ENCODE data around the gene FBXO3. TPM values are rescaled to one million over a fixed set of nuclear protein-coding genes. Genes with fewer than 3 reads are reported as not detected.
"Not testable (repeated sequence)": the region's sequence is repeated elsewhere in the genome, so short reads cannot be mapped to it uniquely, and the experiment has no call there.

The FBXO3 gene
- total and polyA plus RNA-seq, 2 of the 13 experiments (the other 11 are each of a cell fraction or from before 2014, with no cell fraction given): 20.4 to 27.6 TPM

DNA sequence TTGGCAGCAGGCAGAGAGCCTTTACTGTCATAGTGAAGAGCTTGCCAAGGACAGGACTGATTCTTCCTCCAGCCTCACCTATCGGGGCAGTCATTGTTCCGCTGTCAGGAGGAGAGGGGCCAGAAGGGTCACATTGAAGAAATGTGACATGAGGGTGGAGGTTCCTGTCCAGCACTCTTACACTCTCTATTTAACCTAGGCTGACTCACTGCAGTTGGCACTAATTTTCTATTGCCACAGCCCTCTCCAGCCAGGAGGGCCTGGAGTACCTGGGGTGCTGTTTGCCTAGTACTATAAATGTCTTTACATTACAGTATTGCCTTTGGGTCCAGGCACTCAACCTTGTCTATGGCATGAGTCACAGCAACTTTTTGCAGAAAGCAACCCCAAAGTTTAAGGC is 66.5 kb downstream of the FBXO3 start:
- CTCF ChIA-PET (ENCODE audit: low intra/inter-chr PET ratio, low total read pairs); H3K9ac ChIP-seq (ENCODE audit: insufficient read depth, low read depth, low read length); H3K9me3 ChIP-seq (ENCODE audit: low read length); H3K27ac ChIP-seq (ENCODE audit: extremely low read length, insufficient read depth, low read length); H3K27me3 ChIP-seq (ENCODE audit: control insufficient read depth in 1 of 2, insufficient read depth in 2 of 2, low read length in 2 of 2); ATAC-seq; in situ Hi-C loops (cut with HindIII; ENCODE audit: extremely low pct_ligation_motif_present, low pct_unique_long_range_greater_than_20kb); H4K20me1 ChIP-seq (ENCODE audit: insufficient read depth, low read length); H3K79me2 ChIP-seq (ENCODE audit: insufficient read depth, low read length); intact Hi-C loops (cut with micrococcal nuclease; ENCODE audit: unreplicated experiment); DNase-seq (ENCODE audit: low spot score); FAIRE-seq; BruUV-seq (replicated peaks); H3K4me2 ChIP-seq (ENCODE audit: low read depth, low read length); H2AFZ ChIP-seq (ENCODE audit: low read length); H3K4me3 ChIP-seq (replicated peaks in 1 of 3; ENCODE audit: insufficient read depth in 1 of 3, low read depth in 2 of 3, low read length in 3 of 3): not testable (repeated sequence)
- H3K4me1 ChIP-seq (ENCODE audit: insufficient read depth, low read length): peaks cover 56% of the 10 kb centered on the region
- 83% methylated on average over 1 of the region's 2 CpGs for WGBS (ENCODE audit: low lambda C conversion rate)
- POLR2A ChIA-PET: interaction anchor here (1.0 to 2.3 kb wide), 3 partner anchors 8 to 28 kb away, joined by 3 to 14 read pairs (median 5); partner anchors contain the start of gene CD59
- peak; percentile 42; the same call in 1 of the 2 replicates for TF ChIP-seq FOSL2 (CRISPR knock-in tag; IDR thresholded peaks at IDR 0.05)
- peaks cover 2 to 24% of the 10 kb centered on the region in 2 experiments; a peak in 4 of 5 replicates for H3K36me3 ChIP-seq (replicated peaks in 1 of 2; ENCODE audit: control insufficient read depth in 1 of 2, insufficient read depth in 2 of 2, low read length in 2 of 2)

DNA sequence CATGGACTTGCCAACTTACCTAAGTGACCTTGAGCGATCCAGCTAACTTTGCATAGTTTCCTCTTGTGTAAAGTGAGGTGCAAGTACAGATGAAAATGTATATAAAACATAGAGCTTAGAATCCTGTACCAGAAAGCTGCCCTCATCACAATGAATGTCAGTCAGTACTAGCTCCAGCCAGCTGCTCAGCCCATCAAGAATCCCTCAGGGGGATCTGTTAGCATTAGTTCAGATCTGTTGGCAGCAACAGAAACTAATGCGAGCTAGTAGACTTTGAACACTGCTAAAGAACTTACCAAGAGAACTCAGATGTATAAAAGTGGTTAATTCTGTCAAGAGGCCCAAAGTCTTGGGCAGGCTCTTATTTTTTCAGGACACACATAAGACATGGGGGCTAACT is 67.4 kb downstream of the FBXO3 start:
- H3K27ac ChIP-seq (ENCODE audit: extremely low read length, insufficient read depth, low read length): peak overlapping the region; percentile 58
- no peak overlapping the region for H3K9ac ChIP-seq (ENCODE audit: insufficient read depth, low read depth, low read length)
- WGBS (ENCODE audit: low lambda C conversion rate): 89% methylated on average over 2 of the region's 2 CpGs
- no peaks in the 10 kb centered on the region for H3K79me2 ChIP-seq (ENCODE audit: insufficient read depth, low read length)
- no TSS peak for BruUV-seq (replicated peaks)
- intact Hi-C loops (cut with micrococcal nuclease; ENCODE audit: unreplicated experiment): no loop called here
- no peak for TF ChIP-seq KLF9 (CRISPR knock-in tag; IDR thresholded peaks at IDR 0.05; ENCODE audit: low read depth)
- no peak for TF ChIP-seq ZNF230 (CRISPR knock-in tag; IDR thresholded peaks at IDR 0.05)
- 0 out of 2 replicates have a peak, but pooled peaks have one; percentile 4 for TF ChIP-seq SAP130 (CRISPR knock-in tag; IDR thresholded peaks at IDR 0.05; ENCODE audit: low read depth)
- TF ChIP-seq, protein P1, sequence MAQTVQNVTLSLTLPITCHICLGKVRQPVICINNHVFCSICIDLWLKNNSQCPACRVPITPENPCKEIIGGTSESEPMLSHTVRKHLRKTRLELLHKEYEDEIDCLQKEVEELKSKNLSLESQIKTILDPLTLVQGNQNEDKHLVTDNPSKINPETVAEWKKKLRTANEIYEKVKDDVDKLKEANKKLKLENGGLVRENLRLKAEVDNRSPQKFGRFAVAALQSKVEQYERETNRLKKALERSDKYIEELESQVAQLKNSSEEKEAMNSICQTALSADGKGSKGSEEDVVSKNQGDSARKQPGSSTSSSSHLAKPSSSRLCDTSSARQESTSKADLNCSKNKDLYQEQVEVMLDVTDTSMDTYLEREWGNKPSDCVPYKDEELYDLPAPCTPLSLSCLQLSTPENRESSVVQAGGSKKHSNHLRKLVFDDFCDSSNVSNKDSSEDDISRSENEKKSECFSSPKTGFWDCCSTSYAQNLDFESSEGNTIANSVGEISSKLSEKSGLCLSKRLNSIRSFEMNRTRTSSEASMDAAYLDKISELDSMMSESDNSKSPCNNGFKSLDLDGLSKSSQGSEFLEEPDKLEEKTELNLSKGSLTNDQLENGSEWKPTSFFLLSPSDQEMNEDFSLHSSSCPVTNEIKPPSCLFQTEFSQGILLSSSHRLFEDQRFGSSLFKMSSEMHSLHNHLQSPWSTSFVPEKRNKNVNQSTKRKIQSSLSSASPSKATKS (CRISPR knock-in tag; IDR thresholded peaks at IDR 0.05): no peak
- no peak for TF ChIP-seq RELA (CRISPR knock-in tag; IDR thresholded peaks at IDR 0.05)
- no peak for TF ChIP-seq ZNF224 (CRISPR knock-in tag; IDR thresholded peaks at IDR 0.05)
- no peak for TF ChIP-seq TEAD2 (CRISPR knock-in tag; IDR thresholded peaks at IDR 0.05)
- TF ChIP-seq ZNF12 (CRISPR knock-in tag; IDR thresholded peaks at IDR 0.05): peak; percentile 94
- TF ChIP-seq ZNF605 (CRISPR knock-in tag; IDR thresholded peaks at IDR 0.05): no peak
- TF ChIP-seq CBX1 (IDR thresholded peaks at IDR 0.05; ENCODE audit: low read depth): no peak
- H2AFZ ChIP-seq (ENCODE audit: low read length): no peak overlapping the region
- CTCF ChIA-PET (ENCODE audit: low intra/inter-chr PET ratio, low total read pairs): interaction anchor here (0.6 kb wide), 1 partner anchor 164 kb away, joined by 3 read pairs; no protein-coding TSS in a partner anchor
- H3K4me3 ChIP-seq (replicated peaks in 1 of 3; ENCODE audit: insufficient read depth in 1 of 3, low read depth in 2 of 3, low read length in 3 of 3): no peak overlapping the region
- in situ Hi-C loops (cut with HindIII; ENCODE audit: extremely low pct_ligation_motif_present, low pct_unique_long_range_greater_than_20kb): no loop called here
- no peaks in the 10 kb centered on the region for H3K27me3 ChIP-seq (ENCODE audit: control insufficient read depth in 1 of 2, insufficient read depth in 2 of 2, low read length in 2 of 2)
- POLR2A ChIA-PET: interaction anchor here (0.9 to 2.3 kb wide), 3 partner anchors 9 to 29 kb away, joined by 3 to 14 read pairs (median 5); partner anchors contain the start of gene CD59
- H3K4me2 ChIP-seq (ENCODE audit: low read depth, low read length): peak overlapping the region; percentile 52
- no peak for DNase-seq (ENCODE audit: low spot score)
- H3K9me3 ChIP-seq (ENCODE audit: low read length): no peaks in the 10 kb centered on the region
- H4K20me1 ChIP-seq (ENCODE audit: insufficient read depth, low read length): no peaks in the 10 kb centered on the region; the same call in 1 of the 2 replicates
- FAIRE-seq: no peak
- peaks cover 64% of the 10 kb centered on the region for H3K4me1 ChIP-seq (ENCODE audit: insufficient read depth, low read length)
- peaks cover 2 to 17% of the 10 kb centered on the region in 2 experiments; a peak in 4 of 5 replicates for H3K36me3 ChIP-seq (replicated peaks in 1 of 2; ENCODE audit: control insufficient read depth in 1 of 2, insufficient read depth in 2 of 2, low read length in 2 of 2)
- ATAC-seq: peak; percentile 32

All from HepG2 (cell line).